Measurements from ENCODE around the gene FRG2.

DNA sequence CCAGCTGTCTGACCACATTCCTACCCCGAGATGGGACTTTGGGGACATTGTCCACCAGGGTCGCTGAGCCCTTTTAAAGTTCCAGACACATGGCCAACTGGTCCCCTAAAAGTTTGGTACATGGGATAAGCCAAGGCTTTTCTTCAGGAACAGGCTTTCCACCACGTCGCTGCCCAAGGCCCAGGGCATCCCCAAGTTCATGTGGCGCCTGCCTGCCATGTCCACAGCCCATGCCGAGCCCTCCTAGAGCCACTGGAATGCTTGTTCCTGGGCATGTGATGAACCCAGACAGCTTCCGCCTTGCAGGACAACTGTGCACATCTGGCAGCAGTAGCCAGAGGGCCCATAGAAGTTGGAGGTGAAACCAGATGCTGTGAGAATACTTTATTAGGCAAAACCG lies 45.1 kb downstream of the FRG2 start:
- TF ChIP-seq CTCF (IDR thresholded peaks at IDR 0.05) = no peak
- no peak for TF ChIP-seq POLR2AphosphoS5 (IDR thresholded peaks at IDR 0.05)
